K562 (cell line): Measurements from ENCODE around the gene TSC1. TPM values are rescaled to one million over a fixed set of nuclear protein-coding genes. Genes with fewer than 3 reads are reported as not detected.

ENCODE experiments used
- ATAC-seq: fragments of 200-7000 bp; cut with Tn5 transposase; 3 replicates; pipeline ENCODE4 v1.9.1; 2020; ENCODE audit warnings: moderate library complexity
- BruUV-seq: library from RNA; stranded (reverse); fragments of 400-500 nt; replicated peaks from 2 replicates; lab custom pipeline; 2021; lab: Mats Ljungman, UMichigan
- CTCF ChIA-PET: fragments of 300-600 bp; formaldehyde crosslinking; extraction: SDS; loops from one replicate; lab custom pipeline; 2021; ENCODE audit warnings: low intra/inter-chr PET ratio; lab: Yijun Ruan, JAX
- POLR2A ChIA-PET: fragments of 300-600, 350-650 bp; sonication (Branson Sonifier 250); formaldehyde crosslinking; extraction: SDS; loops from one replicate; lab custom pipeline; 2021; ENCODE audit warnings: antibody characterized with exemption, inconsistent platforms; lab: Yijun Ruan, JAX
- DNase-seq, 4 experiments: peaks; one replicate each; pipeline versions ENCODE4 v3.0.0 to v3.0.0-alpha.2; 2011 to 2018; ENCODE audit warnings: low spot score in 3 of 4, mixed read lengths in 3 of 4; ENCODE audit errors: extremely low read depth in 1 of 4
- FAIRE-seq: peaks from 2 replicates; lab custom pipeline; 2011; peaks lifted over from hg19 to GRCh38; lab: Jason Lieb, UNC
- H2AFZ ChIP-seq: 2 replicates; pipeline ENCODE4 v1.6.0; 2011; ENCODE audit warnings: low read depth, low read length, control low read depth, inconsistent platforms
- H3K27ac ChIP-seq: fragments of 200-600 bp; 3 replicates; pipeline ENCODE4 v1.8.0; 2011; ENCODE audit warnings: low read depth, mild to moderate bottlenecking, control low read depth, inconsistent platforms, low read length, moderate library complexity, mixed read lengths; ENCODE audit errors: extremely low read depth
- H3K27me3 ChIP-seq, 2 experiments: fragments of 300-600 bp in 1 of 2; 2 replicates in 1 of 2; 3 replicates in 1 of 2; pipeline versions ENCODE4 v1.6.0 to v1.8.0; 2011; ENCODE audit warnings: inconsistent platforms in 2 of 2, low read length in 2 of 2, mild to moderate bottlenecking in 1 of 2, mixed read lengths in 1 of 2, moderate library complexity in 1 of 2; ENCODE audit not compliant: control insufficient read depth in 2 of 2, insufficient read depth in 2 of 2
- H3K36me3 ChIP-seq: fragments of 300-600 bp; 3 replicates; pipeline ENCODE4 v1.8.0; 2011; ENCODE audit warnings: mild to moderate bottlenecking, low read length, inconsistent platforms; ENCODE audit not compliant: control insufficient read depth, insufficient read depth
- H3K4me1 ChIP-seq, 2 experiments: fragments of 200-600 bp in 1 of 2; replicated peaks in 1 of 2; 2 replicates in 1 of 2; 3 replicates in 1 of 2; pipeline versions ENCODE4 v1.5.1 to v1.8.0; 2011; ENCODE audit warnings: inconsistent platforms in 2 of 2, low read length in 2 of 2, mild to moderate bottlenecking in 1 of 2, mixed read lengths in 1 of 2, moderate library complexity in 1 of 2; ENCODE audit not compliant: control insufficient read depth in 2 of 2, insufficient read depth in 2 of 2
- H3K4me2 ChIP-seq: 2 replicates; pipeline ENCODE4 v1.6.1; 2011; ENCODE audit warnings: low read length, control low read depth, inconsistent platforms, mixed read lengths; ENCODE audit not compliant: insufficient read depth
- H3K4me3 ChIP-seq: fragments of 200-600 bp; sonication (generic), shearing (Covaris generic); 2 replicates; pipeline ENCODE4 v1.5.1; 2016; ENCODE audit warnings: control low read depth, inconsistent platforms
- H3K79me2 ChIP-seq: fragments of 200-600 bp; 3 replicates; pipeline ENCODE4 v1.8.0; 2011; ENCODE audit warnings: low read length, inconsistent platforms; ENCODE audit not compliant: control insufficient read depth, insufficient read depth
- H3K9ac ChIP-seq, 2 experiments: 2 replicates each; pipeline versions ENCODE4 v1.6.0 to v1.6.1; 2011; ENCODE audit warnings: low read depth in 2 of 2, low read length in 2 of 2, control low read depth in 1 of 2, inconsistent platforms in 1 of 2, mild to moderate bottlenecking in 1 of 2, mixed read lengths in 1 of 2; ENCODE audit not compliant: insufficient read depth in 1 of 2
- H3K9me1 ChIP-seq: one replicate; pipeline ENCODE4 v1.6.0; 2011; ENCODE audit warnings: inconsistent platforms, mild to moderate bottlenecking, low read length, moderate library complexity; ENCODE audit not compliant: control insufficient read depth, insufficient read depth
- H3K9me3 ChIP-seq: replicated peaks from 2 replicates; pipeline ENCODE4 v1.5.1; 2011; ENCODE audit warnings: low read depth, low read length, inconsistent platforms; ENCODE audit not compliant: control insufficient read depth, insufficient read depth
- H4K20me1 ChIP-seq: replicated peaks from 2 replicates; pipeline ENCODE4 v1.6.1; 2011; ENCODE audit warnings: low read length, inconsistent platforms, mixed read lengths; ENCODE audit not compliant: control insufficient read depth, insufficient read depth
- ELF1 ChIP-seq: fragments of 200-800 bp; sonication (Bioruptor generic); IDR thresholded peaks from 2 replicates; pipeline ENCODE4 v1.6.1; 2016; ENCODE audit warnings: missing genetic modification characterization, missing compliant biosample characterization
- ETV1 ChIP-seq: fragments of 450-650 bp; conservative IDR thresholded peaks from 2 replicates; pipeline ENCODE4 v1.6.1; 2016; ENCODE audit warnings: missing genetic modification characterization, control low read depth, low read depth, missing compliant biosample characterization
- FOXK2 ChIP-seq, 2 experiments: fragments of 450-650 bp; IDR thresholded peaks in 1 of 2; conservative IDR thresholded peaks in 1 of 2; 2 replicates each; pipeline ENCODE4 v1.6.1; 2016; ENCODE audit warnings: low read depth in 2 of 2, mild to moderate bottlenecking in 1 of 2
- NR3C1 ChIP-seq: sonication (generic); formaldehyde crosslinking; IDR thresholded peaks from 2 replicates; pipeline ENCODE4 v1.8.1; 2022; ENCODE audit warnings: missing genetic modification reagents
- PTTG1 ChIP-seq: fragments of 450-650 bp; IDR thresholded peaks from 2 replicates; pipeline ENCODE4 v1.6.1; 2016; ENCODE audit warnings: low read depth, mild to moderate bottlenecking, missing genetic modification characterization, missing compliant biosample characterization
- ZNF212 ChIP-seq: fragments of 450-650 bp; formaldehyde crosslinking; IDR thresholded peaks from 2 replicates; pipeline ENCODE4 v1.4.0; 2020; ENCODE audit warnings: mild to moderate bottlenecking
- WGBS: fragments of 100-300 bp; shearing (Covaris generic); methylation state at CpG from one replicate; pipeline ENCODE4 v1.1.6; 2016; ENCODE audit warnings: low coverage, mixed read lengths; ENCODE audit not compliant: insufficient coverage; ENCODE audit errors: missing lambda C conversion rate; 5-methylcytosine and 5-hydroxymethylcytosine counted together
- in situ Hi-C: fragments of 300-500 bp; cut with MboI; formaldehyde crosslinking; loops from 4 replicates; pipeline ENCODE4 v1.15.0; 2018; ENCODE audit warnings: inconsistent platforms, mixed read lengths
- intact Hi-C: fragments of 100-400 bp; cut with micrococcal nuclease; formaldehyde crosslinking; loops from 2 replicates; pipeline ENCODE4 v1.14.2; 2022
- polyA plus RNA-seq, 8 experiments: library from polyadenylated mRNA; depleted of rRNA in 4 of 8; stranded (reverse) in 5 of 8; unstranded in 3 of 8; fragments of >200 nt; fragmentation: Nextera tagmentation in 2 of 8; fragmentation: Illumina TruSeq in 1 of 8; extraction: Ambion mirVana in 2 of 8; extraction: Trizol in 1 of 8; gene quantifications; 2 replicates each; pipeline versions ENCODE4 v1.2.1 to v1.2.3, GENCODE V29; 2011 to 2014; ENCODE audit warnings: inconsistent platforms in 1 of 8, missing spikeins in 1 of 8
- total RNA-seq, 7 experiments: library from RNA; depleted of rRNA in 6 of 7; stranded (reverse); fragments of >200 nt in 6 of 7; fragmentation: Illumina TruSeq in 2 of 7; extraction: Trizol in 2 of 7; gene quantifications; 2 replicates each; pipeline versions ENCODE4 v1.2.1 to v1.2.3, GENCODE V29; 2011 to 2021; ENCODE audit warnings: low replicate concordance in 1 of 7
- TF ChIP-seq, protein P1 (sequence below): fragments of 250-450 bp; sonication (Bioruptor Pico); IDR thresholded peaks from 2 replicates; pipeline ENCODE4 v1.5.0; 2021; ENCODE audit warnings: mild to moderate bottlenecking, moderate library complexity
- TF ChIP-seq, protein P2 (sequence below): fragments of 250-450 bp; sonication (Bioruptor Pico); IDR thresholded peaks from 2 replicates; pipeline ENCODE4 v1.8.0; 2022; ENCODE audit warnings: moderate library complexity, mild to moderate bottlenecking, inconsistent platforms
- TF ChIP-seq, protein P3 (sequence below): fragments of 250-450 bp; sonication (Bioruptor Pico); IDR thresholded peaks from 2 replicates; pipeline ENCODE4 v1.9.0; 2021; ENCODE audit warnings: mild to moderate bottlenecking

TSC1 gene
- total and polyA plus RNA-seq, 9 of the 15 experiments (the other 6 are each of a cell fraction or from before 2014, with no cell fraction given): 6.9 to 37.6 (median 18.6) TPM

DNA sequence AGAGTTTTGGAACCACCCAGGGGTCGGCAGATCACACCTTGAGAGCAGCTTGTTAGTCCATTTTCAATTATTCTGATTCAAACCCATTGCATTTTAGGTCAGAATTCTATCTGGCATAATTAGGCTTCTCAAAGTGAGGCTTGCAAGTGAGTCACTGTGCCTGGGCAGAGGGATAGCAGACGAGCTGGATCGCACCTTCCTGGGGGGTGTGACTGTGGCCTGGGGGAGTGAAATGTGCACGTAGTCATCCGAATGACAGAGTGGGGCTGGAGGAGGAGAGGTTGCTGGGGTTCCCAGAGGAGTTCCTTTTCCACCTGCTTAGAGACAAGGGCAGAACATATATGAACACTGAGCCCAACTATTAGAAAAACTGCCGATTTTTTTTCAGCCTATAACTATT is 34.0 kb downstream of the TSC1 start:
- TF ChIP-seq NR3C1 (CRISPR knock-in tag) (no peak), FOXK2 (conservative IDR thresholded peaks at IDR 0.05 in 1 of 2, IDR thresholded peaks at IDR 0.05 in 1 of 2; ENCODE audit: low read depth in 2 of 2) (no peak), PTTG1 (tag) (no peak), ETV1 (tag) (no peak), ELF1 (no peak)
- FAIRE-seq (no peak), DNase-seq (no peak), ATAC-seq (no peak)
- no peaks in the 10 kb centered on the region for H4K20me1 ChIP-seq
- 67% methylated on average over 6 of the region's 6 CpGs for WGBS
- no peak overlapping the region for H2AFZ ChIP-seq
- ChIA-PET POLR2A (no interaction called here), CTCF (no interaction called here)
- H3K9me1 ChIP-seq: no peaks in the 10 kb centered on the region
- no peaks in the 10 kb centered on the region for H3K4me1 ChIP-seq
- no peaks in the 10 kb centered on the region for H3K9me3 ChIP-seq
- in situ Hi-C loops (no loop called here), intact Hi-C loops (no loop called here)
- no peak overlapping the region for H3K9ac ChIP-seq
- H3K27ac ChIP-seq: no peak overlapping the region
- H3K79me2 ChIP-seq: no peaks in the 10 kb centered on the region
- no peaks in the 10 kb centered on the region for H3K27me3 ChIP-seq
- peaks cover 40% of the 10 kb centered on the region for H3K36me3 ChIP-seq
- no TSS peak for BruUV-seq
- H3K4me2 ChIP-seq: no peak overlapping the region
- no peak overlapping the region for H3K4me3 ChIP-seq

DNA sequence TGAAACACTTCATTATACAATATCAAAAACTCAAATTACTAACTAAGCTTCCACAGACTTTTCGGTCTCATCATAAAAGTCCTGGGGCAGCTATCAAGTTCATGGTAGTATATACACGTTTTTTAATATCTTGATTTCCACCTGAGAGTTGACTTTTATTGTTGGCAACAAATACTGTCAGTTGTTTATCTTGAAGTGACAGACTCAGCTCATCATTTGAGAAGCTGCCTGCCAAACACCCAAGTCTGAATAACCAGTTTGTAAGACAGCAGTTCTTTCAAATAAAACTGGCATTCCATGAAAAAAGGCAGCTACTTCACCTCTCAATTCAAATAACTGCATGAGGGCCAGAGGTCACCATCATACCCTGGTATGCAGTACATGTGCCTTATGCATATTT is 35.1 kb downstream of the TSC1 start:
- Histone ChIP-seq H3K79me2 (no peaks in the 10 kb centered on the region), H3K27me3 (no peaks in the 10 kb centered on the region), H3K9ac (no peak overlapping the region), H3K36me3 (peaks cover 36% of the 10 kb centered on the region), H4K20me1 (no peaks in the 10 kb centered on the region), H3K9me1 (no peaks in the 10 kb centered on the region), H3K4me1 (no peaks in the 10 kb centered on the region), H3K9me3 (no peaks in the 10 kb centered on the region), H3K4me3 (no peak overlapping the region), H2AFZ (no peak overlapping the region), H3K27ac (no peak overlapping the region), H3K4me2 (no peak overlapping the region)
- FAIRE-seq (no peak), ATAC-seq (no peak), DNase-seq (no peak)
- intact Hi-C loops (loop anchor here (2.0 to 10.0 kb wide), 2 partner anchors 23 to 65 kb away; partner anchors contain the start of gene GFI1B), in situ Hi-C loops (no loop called here)
- POLR2A ChIA-PET: interaction anchor here (1.6 kb wide), 1 partner anchor 10 kb away, joined by 3 read pairs; no protein-coding TSS in a partner anchor
- WGBS: 52% methylated on average over 2 of the region's 2 CpGs
- CTCF ChIA-PET: no interaction called here
- BruUV-seq: no TSS peak
- TF ChIP-seq, protein P1, sequence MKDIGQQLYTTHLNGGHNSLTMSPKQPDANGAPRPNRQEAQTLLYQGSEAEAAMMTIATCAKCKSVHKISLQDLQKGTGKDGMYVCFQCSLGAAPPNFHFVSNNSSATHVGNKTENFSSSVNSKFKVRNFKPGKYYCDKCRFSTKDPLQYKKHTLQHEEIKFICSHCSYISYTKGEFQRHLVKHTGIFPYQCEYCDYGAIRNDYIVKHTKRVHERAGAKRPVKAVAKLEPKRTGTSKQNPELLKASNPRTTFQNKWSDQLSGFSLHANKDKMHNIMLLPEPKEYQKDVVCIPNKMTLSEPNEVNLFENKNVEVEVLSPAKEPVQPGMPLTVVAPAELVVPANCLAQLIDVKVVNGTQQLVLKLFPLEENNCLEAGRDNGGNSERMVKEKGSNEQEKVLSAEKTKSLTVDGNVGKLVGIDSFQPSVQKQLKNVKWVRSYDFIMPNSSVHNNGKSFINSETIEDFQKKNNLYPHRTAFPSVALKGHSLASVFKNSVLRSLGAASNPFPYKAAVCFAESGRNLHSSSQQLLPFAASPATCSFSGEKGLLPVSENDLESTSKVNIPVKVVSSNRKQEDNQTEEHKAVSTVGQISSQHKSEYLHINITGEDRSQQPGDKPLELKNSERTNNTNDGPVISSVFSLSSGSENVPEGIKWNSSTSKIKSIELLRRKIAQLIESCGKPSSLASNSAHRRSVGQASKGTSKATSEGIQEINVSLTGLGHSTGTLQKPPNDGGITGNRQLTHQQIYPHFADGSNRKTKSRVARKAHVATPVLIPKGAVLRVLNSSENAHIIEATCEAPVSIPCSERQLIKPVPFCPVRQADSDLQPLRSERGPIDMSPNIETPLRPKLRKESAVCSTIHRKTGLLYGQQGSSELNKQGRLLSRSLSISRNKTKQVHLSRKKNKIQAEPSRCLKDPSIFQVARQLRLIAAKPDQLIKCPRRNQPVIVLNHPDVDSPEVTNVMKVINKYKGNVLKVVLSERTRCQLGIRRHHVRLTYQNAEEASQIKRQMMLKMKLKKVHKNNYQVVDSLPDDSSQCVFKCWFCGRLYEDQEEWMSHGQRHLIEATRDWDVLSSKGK: no peak
- TF ChIP-seq, protein P2, sequence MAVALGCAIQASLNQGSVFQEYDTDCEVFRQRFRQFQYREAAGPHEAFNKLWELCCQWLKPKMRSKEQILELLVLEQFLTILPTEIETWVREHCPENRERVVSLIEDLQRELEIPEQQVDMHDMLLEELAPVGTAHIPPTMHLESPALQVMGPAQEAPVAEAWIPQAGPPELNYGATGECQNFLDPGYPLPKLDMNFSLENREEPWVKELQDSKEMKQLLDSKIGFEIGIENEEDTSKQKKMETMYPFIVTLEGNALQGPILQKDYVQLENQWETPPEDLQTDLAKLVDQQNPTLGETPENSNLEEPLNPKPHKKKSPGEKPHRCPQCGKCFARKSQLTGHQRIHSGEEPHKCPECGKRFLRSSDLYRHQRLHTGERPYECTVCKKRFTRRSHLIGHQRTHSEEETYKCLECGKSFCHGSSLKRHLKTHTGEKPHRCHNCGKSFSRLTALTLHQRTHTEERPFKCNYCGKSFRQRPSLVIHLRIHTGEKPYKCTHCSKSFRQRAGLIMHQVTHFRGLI (CRISPR knock-in tag): no peak
- TF ChIP-seq ZNF212: no peak
- TF ChIP-seq, protein P3, sequence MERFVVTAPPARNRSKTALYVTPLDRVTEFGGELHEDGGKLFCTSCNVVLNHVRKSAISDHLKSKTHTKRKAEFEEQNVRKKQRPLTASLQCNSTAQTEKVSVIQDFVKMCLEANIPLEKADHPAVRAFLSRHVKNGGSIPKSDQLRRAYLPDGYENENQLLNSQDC: no peak
